WERI-Rb-1 (cell line): Measurements from ENCODE around the gene AGO1.

ENCODE experiments used
- DNase-seq: peaks from one replicate; pipeline ENCODE4 v3.0.0-alpha.2; 2020
- H3K27ac ChIP-seq: fragments of 250-450 bp; sonication (Bioruptor Pico); 2 replicates; pipeline ENCODE4 v1.5.1; 2020; ENCODE audit warnings: mild to moderate bottlenecking, moderate library complexity
- H3K27me3 ChIP-seq: fragments of 250-450 bp; sonication (Bioruptor Pico); 2 replicates; pipeline ENCODE4 v1.5.1; 2021; ENCODE audit warnings: mild to moderate bottlenecking, low read depth, moderate library complexity; ENCODE audit not compliant: insufficient read depth, severe bottlenecking
- H3K36me3 ChIP-seq: fragments of 250-450 bp; sonication (Bioruptor Pico); 2 replicates; pipeline ENCODE4 v1.5.1; 2020; ENCODE audit warnings: mild to moderate bottlenecking, moderate library complexity
- H3K4me3 ChIP-seq: 2 replicates; pipeline ENCODE4 v1.5.1; 2011; ENCODE audit warnings: low read depth, mild to moderate bottlenecking, control low read depth, low read length
- H3K9me3 ChIP-seq: fragments of 250-450 bp; sonication (Bioruptor Pico); 2 replicates; pipeline ENCODE4 v1.5.1; 2021; ENCODE audit warnings: mild to moderate bottlenecking, moderate library complexity; ENCODE audit not compliant: severe bottlenecking
- TF ChIP-seq, protein P1 (sequence below): IDR thresholded peaks from 2 replicates; pipeline ENCODE4 v1.5.1; 2011; ENCODE audit warnings: low read depth, mild to moderate bottlenecking, control low read depth, inconsistent platforms, low read length

AGO1 gene

DNA sequence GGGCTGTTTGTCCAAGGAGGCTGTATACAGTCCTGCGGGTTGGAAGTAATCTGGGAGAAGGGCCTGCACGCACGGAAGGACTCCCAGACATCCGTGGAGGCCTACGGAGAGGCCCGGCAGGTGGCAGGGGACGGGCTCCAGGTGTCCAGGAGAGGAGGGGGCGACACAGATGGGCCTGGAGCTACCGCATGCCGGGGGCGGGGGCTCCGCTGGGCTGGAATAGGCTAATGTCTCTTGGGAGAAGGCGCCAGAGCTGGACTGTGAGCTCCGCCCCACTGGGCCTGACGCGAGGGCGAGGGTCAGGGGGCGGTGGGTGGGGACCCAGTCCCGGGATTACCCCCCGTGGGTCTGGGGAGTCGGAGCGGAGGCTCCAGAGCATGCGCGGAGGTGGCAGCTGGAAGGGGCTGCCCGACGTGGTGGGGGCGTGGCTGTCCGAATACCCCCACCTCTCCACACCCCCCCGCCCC is 659 bp downstream of the AGO1 start:
- Histone ChIP-seq H3K27ac (peak overlapping the region; percentile 95), H3K27me3 (no peaks in the 10 kb centered on the region), H3K36me3 (peaks cover 27% of the 10 kb centered on the region), H3K4me3 (peak overlapping the region; percentile 98), H3K9me3 (no peaks in the 10 kb centered on the region)
- DNase-seq, result peak; percentile 91
- TF ChIP-seq, protein P1, sequence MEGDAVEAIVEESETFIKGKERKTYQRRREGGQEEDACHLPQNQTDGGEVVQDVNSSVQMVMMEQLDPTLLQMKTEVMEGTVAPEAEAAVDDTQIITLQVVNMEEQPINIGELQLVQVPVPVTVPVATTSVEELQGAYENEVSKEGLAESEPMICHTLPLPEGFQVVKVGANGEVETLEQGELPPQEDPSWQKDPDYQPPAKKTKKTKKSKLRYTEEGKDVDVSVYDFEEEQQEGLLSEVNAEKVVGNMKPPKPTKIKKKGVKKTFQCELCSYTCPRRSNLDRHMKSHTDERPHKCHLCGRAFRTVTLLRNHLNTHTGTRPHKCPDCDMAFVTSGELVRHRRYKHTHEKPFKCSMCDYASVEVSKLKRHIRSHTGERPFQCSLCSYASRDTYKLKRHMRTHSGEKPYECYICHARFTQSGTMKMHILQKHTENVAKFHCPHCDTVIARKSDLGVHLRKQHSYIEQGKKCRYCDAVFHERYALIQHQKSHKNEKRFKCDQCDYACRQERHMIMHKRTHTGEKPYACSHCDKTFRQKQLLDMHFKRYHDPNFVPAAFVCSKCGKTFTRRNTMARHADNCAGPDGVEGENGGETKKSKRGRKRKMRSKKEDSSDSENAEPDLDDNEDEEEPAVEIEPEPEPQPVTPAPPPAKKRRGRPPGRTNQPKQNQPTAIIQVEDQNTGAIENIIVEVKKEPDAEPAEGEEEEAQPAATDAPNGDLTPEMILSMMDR, result no peak

- DNase-seq, result no peak
- Histone ChIP-seq H3K36me3 (peaks cover 37% of the 10 kb centered on the region), H3K9me3 (no peaks in the 10 kb centered on the region), H3K27me3 (no peaks in the 10 kb centered on the region), H3K27ac (peak overlapping the region; percentile 81), H3K4me3 (no peak overlapping the region)
- TF ChIP-seq, protein P1, result no peak
Observed at GRCh38 chr1:35884934-35885333, 1.9 kb downstream of the AGO1 start.

- Histone ChIP-seq H3K36me3 (peaks cover 48% of the 10 kb centered on the region), H3K27ac (peak overlapping the region; percentile 81), H3K27me3 (no peaks in the 10 kb centered on the region), H3K4me3 (peak overlapping the region; percentile 15), H3K9me3 (no peaks in the 10 kb centered on the region)
- peak; percentile 83 for DNase-seq
- TF ChIP-seq, protein P1, result no peak
Observed at GRCh38 chr1:35885961-35886558, 3.1 kb downstream of the AGO1 start.

GRCh38 chr1:35886577-35887431 is 3.8 kb downstream of the AGO1 start:
- peak; percentile 90 for DNase-seq
- Histone ChIP-seq H3K4me3 (peak overlapping the region; percentile 15; the same call in 1 of the 2 replicates), H3K9me3 (no peaks in the 10 kb centered on the region), H3K27ac (peak overlapping the region; percentile 81), H3K36me3 (peaks cover 56% of the 10 kb centered on the region), H3K27me3 (no peaks in the 10 kb centered on the region)
- TF ChIP-seq, protein P1, result no peak

DNA sequence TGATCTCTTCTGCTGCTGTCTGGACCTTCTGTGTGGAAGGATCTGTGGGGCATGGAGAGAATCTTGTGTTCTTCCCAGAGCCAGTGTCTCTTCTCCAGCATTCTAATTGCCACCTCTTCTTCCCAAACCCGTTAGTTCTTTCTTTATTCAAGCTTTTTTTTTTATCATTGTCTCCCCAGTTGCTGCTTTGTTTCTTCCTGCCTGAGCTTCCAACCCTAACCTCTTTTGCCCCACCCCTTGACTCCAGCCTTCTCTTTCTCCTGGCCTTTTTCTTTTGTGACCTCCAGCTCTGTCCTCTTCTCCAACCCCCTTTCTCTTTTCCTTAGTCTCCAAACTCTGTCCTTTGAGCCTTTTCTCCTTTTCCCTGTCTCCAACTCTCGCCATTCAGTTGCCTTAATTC is 4.5 kb downstream of the AGO1 start:
- no peaks in the 10 kb centered on the region for H3K27me3 ChIP-seq
- no peak for DNase-seq
- TF ChIP-seq, protein P1, result no peak
- H3K36me3 ChIP-seq, result peaks cover 63% of the 10 kb centered on the region
- H3K27ac ChIP-seq, result peak overlapping the region; percentile 81
- H3K9me3 ChIP-seq, result no peaks in the 10 kb centered on the region
- H3K4me3 ChIP-seq, result no peak overlapping the region
